PFSK-1 (cell line): ENCODE data around the gene GTPBP1.

Experiments
- FOXP2 ChIP-seq: optimal IDR thresholded peaks from 2 replicates; pipeline ENCODE3; 2011; ENCODE audit warnings: borderline replicate concordance, control low read depth, inconsistent platforms; ENCODE audit not compliant: insufficient read depth; ENCODE audit errors: extremely low read length, extremely low read depth
- POLR2AphosphoS5 ChIP-seq: IDR thresholded peaks from 2 replicates; pipeline ENCODE4 v1.6.1; 2012; ENCODE audit warnings: low read depth, mild to moderate bottlenecking, control low read depth, low read length, moderate library complexity
- SIN3A ChIP-seq: IDR thresholded peaks from 2 replicates; pipeline ENCODE4 v1.6.1; 2012; ENCODE audit warnings: mild to moderate bottlenecking, low read length, moderate library complexity, borderline replicate concordance; ENCODE audit not compliant: insufficient read depth
- TAF1 ChIP-seq: IDR thresholded peaks from 2 replicates; pipeline ENCODE4 v1.6.1; 2012; ENCODE audit warnings: low read length, control low read depth, borderline replicate concordance; ENCODE audit not compliant: insufficient read depth
- TF ChIP-seq, protein P1 (sequence below), 2 experiments: IDR thresholded peaks; 2 replicates each; pipeline versions ENCODE4 v1.6.1 to v1.8.0; 2011 to 2012; ENCODE audit warnings: low read depth in 2 of 2, low read length in 2 of 2, control low read depth in 1 of 2, inconsistent platforms in 1 of 2, mild to moderate bottlenecking in 1 of 2, moderate library complexity in 1 of 2; ENCODE audit not compliant: insufficient read depth in 1 of 2

The GTPBP1 gene

GRCh38 chr22:38777087-38777671 is 71.4 kb downstream of the GTPBP1 start:
- TF ChIP-seq POLR2AphosphoS5 (no peak), TAF1 (no peak), SIN3A (no peak), FOXP2 (no peak)
- TF ChIP-seq, protein P1, sequence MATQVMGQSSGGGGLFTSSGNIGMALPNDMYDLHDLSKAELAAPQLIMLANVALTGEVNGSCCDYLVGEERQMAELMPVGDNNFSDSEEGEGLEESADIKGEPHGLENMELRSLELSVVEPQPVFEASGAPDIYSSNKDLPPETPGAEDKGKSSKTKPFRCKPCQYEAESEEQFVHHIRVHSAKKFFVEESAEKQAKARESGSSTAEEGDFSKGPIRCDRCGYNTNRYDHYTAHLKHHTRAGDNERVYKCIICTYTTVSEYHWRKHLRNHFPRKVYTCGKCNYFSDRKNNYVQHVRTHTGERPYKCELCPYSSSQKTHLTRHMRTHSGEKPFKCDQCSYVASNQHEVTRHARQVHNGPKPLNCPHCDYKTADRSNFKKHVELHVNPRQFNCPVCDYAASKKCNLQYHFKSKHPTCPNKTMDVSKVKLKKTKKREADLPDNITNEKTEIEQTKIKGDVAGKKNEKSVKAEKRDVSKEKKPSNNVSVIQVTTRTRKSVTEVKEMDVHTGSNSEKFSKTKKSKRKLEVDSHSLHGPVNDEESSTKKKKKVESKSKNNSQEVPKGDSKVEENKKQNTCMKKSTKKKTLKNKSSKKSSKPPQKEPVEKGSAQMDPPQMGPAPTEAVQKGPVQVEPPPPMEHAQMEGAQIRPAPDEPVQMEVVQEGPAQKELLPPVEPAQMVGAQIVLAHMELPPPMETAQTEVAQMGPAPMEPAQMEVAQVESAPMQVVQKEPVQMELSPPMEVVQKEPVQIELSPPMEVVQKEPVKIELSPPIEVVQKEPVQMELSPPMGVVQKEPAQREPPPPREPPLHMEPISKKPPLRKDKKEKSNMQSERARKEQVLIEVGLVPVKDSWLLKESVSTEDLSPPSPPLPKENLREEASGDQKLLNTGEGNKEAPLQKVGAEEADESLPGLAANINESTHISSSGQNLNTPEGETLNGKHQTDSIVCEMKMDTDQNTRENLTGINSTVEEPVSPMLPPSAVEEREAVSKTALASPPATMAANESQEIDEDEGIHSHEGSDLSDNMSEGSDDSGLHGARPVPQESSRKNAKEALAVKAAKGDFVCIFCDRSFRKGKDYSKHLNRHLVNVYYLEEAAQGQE (IDR thresholded peaks at IDR 0.05; ENCODE audit: insufficient read depth in 1 of 2, low read depth in 2 of 2, low read length in 2 of 2): no peak

DNA sequence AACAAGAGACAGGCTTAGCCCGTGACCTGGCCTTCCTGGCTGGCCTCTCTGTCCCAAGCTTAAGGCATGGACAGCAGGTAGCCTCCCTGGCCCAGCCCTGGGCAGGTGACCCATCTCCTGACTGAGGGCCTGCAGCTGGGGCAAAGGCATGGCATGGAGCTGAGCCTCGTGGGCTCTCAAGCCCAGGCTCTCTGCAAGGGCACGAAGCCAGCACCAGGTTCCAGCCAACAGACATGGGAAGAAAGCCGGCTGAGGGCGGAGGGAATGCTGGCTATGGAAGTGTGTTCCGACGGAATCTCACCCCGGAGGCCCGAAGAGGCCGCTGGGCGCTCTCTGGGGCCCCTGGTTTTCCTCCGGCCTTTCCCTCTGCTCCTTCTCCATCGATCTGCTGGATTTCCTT is 75.3 kb downstream of the GTPBP1 start:
- TF ChIP-seq FOXP2 (no peak), POLR2AphosphoS5 (no peak), SIN3A (no peak), TAF1 (no peak)
- TF ChIP-seq, protein P1 (IDR thresholded peaks at IDR 0.05; ENCODE audit: insufficient read depth in 1 of 2, low read depth in 2 of 2, low read length in 2 of 2): no peak

GRCh38 chr22:38782402-38783094 is 76.8 kb downstream of the GTPBP1 start:
- TF ChIP-seq SIN3A: no peak
- no peak for TF ChIP-seq POLR2AphosphoS5
- TF ChIP-seq FOXP2: no peak
- no peak for TF ChIP-seq TAF1
- TF ChIP-seq, protein P1 (IDR thresholded peaks at IDR 0.05; ENCODE audit: insufficient read depth in 1 of 2, low read depth in 2 of 2, low read length in 2 of 2): no peak
